GM13976 (cell line): ENCODE measurements around the gene MORN3.
"Not testable (repeated sequence)": the region's sequence is repeated elsewhere in the genome, so short reads cannot be mapped to it uniquely, and the experiment has no call there.

Experiments used
- DNase-seq: peaks from one replicate; pipeline ENCODE4 v3.0.0; 2012; ENCODE audit warnings: low spot score
- in situ Hi-C: fragments of 300-500 bp; cut with MboI; formaldehyde crosslinking; loops from one replicate; pipeline ENCODE4 v1.12.0; 2022; ENCODE audit warnings: low sequenced_read_pairs, mixed read lengths, inconsistent platforms; ENCODE audit not compliant: unreplicated experiment
- TF ChIP-seq, protein P1 (sequence below): IDR thresholded peaks from 2 replicates; pipeline ENCODE4 v1.5.1; 2012; ENCODE audit warnings: borderline replicate concordance, mild to moderate bottlenecking; ENCODE audit not compliant: insufficient read depth; ENCODE audit errors: extremely low read depth, missing control alignments, control extremely low read depth

MORN3 gene

GRCh38 chr12:121668750-121669520, 519 bp downstream of the MORN3 start:
- in situ Hi-C loops = no loop called here
- DNase-seq = peak; percentile 49
- TF ChIP-seq, protein P1, sequence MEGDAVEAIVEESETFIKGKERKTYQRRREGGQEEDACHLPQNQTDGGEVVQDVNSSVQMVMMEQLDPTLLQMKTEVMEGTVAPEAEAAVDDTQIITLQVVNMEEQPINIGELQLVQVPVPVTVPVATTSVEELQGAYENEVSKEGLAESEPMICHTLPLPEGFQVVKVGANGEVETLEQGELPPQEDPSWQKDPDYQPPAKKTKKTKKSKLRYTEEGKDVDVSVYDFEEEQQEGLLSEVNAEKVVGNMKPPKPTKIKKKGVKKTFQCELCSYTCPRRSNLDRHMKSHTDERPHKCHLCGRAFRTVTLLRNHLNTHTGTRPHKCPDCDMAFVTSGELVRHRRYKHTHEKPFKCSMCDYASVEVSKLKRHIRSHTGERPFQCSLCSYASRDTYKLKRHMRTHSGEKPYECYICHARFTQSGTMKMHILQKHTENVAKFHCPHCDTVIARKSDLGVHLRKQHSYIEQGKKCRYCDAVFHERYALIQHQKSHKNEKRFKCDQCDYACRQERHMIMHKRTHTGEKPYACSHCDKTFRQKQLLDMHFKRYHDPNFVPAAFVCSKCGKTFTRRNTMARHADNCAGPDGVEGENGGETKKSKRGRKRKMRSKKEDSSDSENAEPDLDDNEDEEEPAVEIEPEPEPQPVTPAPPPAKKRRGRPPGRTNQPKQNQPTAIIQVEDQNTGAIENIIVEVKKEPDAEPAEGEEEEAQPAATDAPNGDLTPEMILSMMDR = peak; percentile 33

DNA sequence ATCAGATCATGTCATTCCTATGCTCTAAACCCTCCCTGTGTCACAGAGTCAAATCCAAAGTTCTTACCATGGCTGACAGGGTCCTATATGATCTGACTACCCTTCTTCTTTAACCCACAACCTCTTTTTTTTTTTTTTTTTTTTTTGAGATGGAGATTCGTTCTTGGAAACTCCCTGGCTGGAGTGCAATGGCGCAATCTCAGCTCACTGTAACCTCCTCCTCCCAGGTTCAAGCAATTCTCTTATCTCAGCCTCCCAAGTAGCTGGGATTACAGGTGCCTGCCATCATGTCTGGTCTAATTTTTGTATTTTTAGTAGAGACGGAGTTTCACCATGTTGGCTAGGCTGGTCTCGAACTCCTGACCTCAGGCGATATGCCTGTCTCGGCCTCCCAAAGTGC, 2.6 kb downstream of the MORN3 start:
- DNase-seq, in situ Hi-C loops: not testable (repeated sequence)

GRCh38 chr12:121663610-121663929, 5.9 kb downstream of the MORN3 start:
- TF ChIP-seq, protein P1 = no peak
- no peak for DNase-seq
- in situ Hi-C loops = no loop called here

DNA sequence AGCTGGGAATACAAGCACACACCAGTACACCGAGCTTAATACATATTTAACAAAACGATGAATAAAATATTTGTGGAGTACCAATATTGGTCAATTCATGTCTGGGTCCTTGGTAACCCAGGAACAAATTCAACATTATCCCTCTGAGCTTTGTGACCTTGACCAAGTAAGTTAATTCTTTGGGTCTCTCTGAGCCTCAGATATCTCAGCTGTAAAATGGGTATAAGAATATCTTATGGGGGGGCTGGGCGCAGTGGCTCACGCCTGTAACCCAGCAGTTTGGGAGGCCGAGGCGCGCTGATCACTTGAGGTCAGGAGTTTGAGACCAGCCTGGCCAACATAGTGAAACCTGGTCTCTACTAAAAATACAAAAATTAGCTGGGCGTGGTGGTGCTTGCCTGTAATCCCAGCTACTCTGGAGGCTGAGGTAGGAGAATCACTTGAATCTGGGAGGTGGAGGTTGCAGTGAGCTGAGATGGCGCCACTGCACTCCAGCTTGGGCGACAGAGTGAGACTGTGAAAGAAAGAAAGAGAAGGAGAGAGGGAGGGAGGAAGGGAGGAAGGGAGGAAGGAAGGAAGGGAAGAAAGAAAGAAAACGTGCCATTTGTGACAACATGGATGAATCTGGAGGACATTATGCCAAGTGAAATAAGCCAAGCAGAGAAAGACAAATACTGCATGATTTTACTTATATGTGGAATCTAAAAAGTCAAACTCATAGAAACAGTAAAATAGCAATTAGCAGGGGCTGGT, 7.9 kb downstream of the MORN3 start:
- DNase-seq, in situ Hi-C loops: not testable (repeated sequence)

- DNase-seq = no peak
- in situ Hi-C loops = no loop called here
- TF ChIP-seq, protein P1 = no peak
Observed at GRCh38 chr12:121657305-121658008, 12.0 kb downstream of the MORN3 start.

GRCh38 chr12:121656122-121656521, 13.3 kb downstream of the MORN3 start:
- TF ChIP-seq, protein P1 = no peak
- DNase-seq = no peak
- in situ Hi-C loops = no loop called here

DNA sequence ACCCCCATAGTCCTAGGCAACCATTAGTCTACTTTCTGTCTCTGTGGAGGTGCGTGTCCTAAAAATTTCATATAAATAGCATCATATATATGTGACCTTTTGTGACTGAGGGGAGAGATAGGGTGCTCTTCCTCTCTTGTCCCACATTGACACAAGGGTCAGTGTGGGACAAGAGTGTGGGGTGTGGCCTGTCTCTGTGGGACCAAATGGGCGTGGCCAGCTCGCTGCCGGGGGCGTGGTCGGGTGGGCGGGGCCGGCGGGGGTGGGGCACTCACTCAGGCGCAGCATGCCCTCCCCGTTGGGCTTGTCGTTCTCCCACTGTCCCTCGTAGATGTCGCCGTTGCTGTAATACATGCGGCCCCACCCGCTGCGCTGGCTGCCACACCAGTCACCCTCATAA, 15.5 kb downstream of the MORN3 start:
- in situ Hi-C loops = no loop called here
- DNase-seq = no peak
- TF ChIP-seq, protein P1 = no peak
